ENCODE measurements around the gene RAP1A. TPM values are rescaled to one million over a fixed set of nuclear protein-coding genes. Genes with fewer than 3 reads are reported as not detected.

RAP1A gene
- total RNA-seq, 1 experiment from 2014 or later = 50.9 TPM

DNA sequence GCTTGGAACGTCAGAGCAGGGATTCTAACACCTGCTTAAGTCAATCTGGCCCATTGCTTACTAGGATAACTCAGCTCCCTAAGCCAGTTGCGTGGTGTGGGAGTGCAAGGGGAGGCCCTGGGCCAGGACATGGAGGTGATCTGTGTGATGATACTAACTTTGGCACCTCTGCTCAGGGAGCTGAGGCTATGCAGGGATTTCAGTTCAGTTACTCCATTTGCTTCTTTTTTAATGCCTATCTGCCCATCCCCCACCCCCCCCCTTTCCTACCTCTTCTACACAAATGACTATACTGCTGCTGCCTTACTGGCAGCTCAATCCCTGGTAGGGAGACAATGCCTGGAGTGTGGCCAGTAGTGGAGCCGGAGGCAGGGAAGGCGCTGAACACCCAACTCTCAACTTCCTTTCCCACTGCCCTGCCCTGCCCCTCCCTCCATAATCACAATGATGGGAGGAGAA, 100.1 kb downstream of the RAP1A start:
- CTCF ChIA-PET = no interaction called here
- no peak for DNase-seq (ENCODE audit: low spot score)

GRCh38 chr1:111720274-111720976, 100.8 kb downstream of the RAP1A start:
- Histone ChIP-seq H3K9me3 (ENCODE audit: low read depth, low read length, poor library complexity, severe bottlenecking) (no peaks in the 10 kb centered on the region), H3K27ac (ENCODE audit: low read depth, low read length, poor library complexity, severe bottlenecking) (no peak overlapping the region), H3K27me3 (replicated peaks; ENCODE audit: insufficient read depth, low read depth, low read length, poor library complexity) (no peaks in the 10 kb centered on the region), H3K4me3 (ENCODE audit: low read depth, low read length, poor library complexity, severe bottlenecking) (no peak overlapping the region), H3K36me3 (ENCODE audit: insufficient read depth, low read length, poor library complexity, severe bottlenecking) (no peaks in the 10 kb centered on the region), H3K4me1 (ENCODE audit: insufficient read depth, low read length, poor library complexity, severe bottlenecking) (peaks cover 7% of the 10 kb centered on the region)
- DNase-seq (ENCODE audit: low spot score) = no peak
- TF ChIP-seq, protein P1, sequence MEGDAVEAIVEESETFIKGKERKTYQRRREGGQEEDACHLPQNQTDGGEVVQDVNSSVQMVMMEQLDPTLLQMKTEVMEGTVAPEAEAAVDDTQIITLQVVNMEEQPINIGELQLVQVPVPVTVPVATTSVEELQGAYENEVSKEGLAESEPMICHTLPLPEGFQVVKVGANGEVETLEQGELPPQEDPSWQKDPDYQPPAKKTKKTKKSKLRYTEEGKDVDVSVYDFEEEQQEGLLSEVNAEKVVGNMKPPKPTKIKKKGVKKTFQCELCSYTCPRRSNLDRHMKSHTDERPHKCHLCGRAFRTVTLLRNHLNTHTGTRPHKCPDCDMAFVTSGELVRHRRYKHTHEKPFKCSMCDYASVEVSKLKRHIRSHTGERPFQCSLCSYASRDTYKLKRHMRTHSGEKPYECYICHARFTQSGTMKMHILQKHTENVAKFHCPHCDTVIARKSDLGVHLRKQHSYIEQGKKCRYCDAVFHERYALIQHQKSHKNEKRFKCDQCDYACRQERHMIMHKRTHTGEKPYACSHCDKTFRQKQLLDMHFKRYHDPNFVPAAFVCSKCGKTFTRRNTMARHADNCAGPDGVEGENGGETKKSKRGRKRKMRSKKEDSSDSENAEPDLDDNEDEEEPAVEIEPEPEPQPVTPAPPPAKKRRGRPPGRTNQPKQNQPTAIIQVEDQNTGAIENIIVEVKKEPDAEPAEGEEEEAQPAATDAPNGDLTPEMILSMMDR (conservative IDR thresholded peaks at IDR 0.05; ENCODE audit: low read depth, low read length) = no peak
- no peak for TF ChIP-seq EZH2 (IDR thresholded peaks at IDR 0.05; ENCODE audit: borderline replicate concordance, low read depth, low read length, poor library complexity, severe bottlenecking)
- ChIA-PET POLR2A (ENCODE audit: low non-redundant PET) (no interaction called here), CTCF (no interaction called here)
- no TSS peak for BruUV-seq (replicated peaks)
- intact Hi-C loops (cut with micrococcal nuclease; ENCODE audit: unreplicated experiment) = loop anchor here (1.0 kb wide), 1 partner anchor 13 kb away; no protein-coding TSS in a partner anchor

More for the DNA sequence above, 100.1 kb downstream of the RAP1A start:
- H3K4me3 ChIP-seq (ENCODE audit: low read depth, low read length, poor library complexity, severe bottlenecking) = no peak overlapping the region
- H3K27ac ChIP-seq (ENCODE audit: low read depth, low read length, poor library complexity, severe bottlenecking) = no peak overlapping the region
- intact Hi-C loops (cut with micrococcal nuclease; ENCODE audit: unreplicated experiment) = loop anchor here (1.0 kb wide), 1 partner anchor 14 kb away; no protein-coding TSS in a partner anchor
- H3K4me1 ChIP-seq (ENCODE audit: insufficient read depth, low read length, poor library complexity, severe bottlenecking) = no peaks in the 10 kb centered on the region
- no peaks in the 10 kb centered on the region for H3K9me3 ChIP-seq (ENCODE audit: low read depth, low read length, poor library complexity, severe bottlenecking)
- TF ChIP-seq, protein P1 (conservative IDR thresholded peaks at IDR 0.05; ENCODE audit: low read depth, low read length) = no peak
- TF ChIP-seq EZH2 (IDR thresholded peaks at IDR 0.05; ENCODE audit: borderline replicate concordance, low read depth, low read length, poor library complexity, severe bottlenecking) = no peak
- H3K27me3 ChIP-seq (replicated peaks; ENCODE audit: insufficient read depth, low read depth, low read length, poor library complexity) = no peaks in the 10 kb centered on the region
- no TSS peak for BruUV-seq (replicated peaks)
- H3K36me3 ChIP-seq (ENCODE audit: insufficient read depth, low read length, poor library complexity, severe bottlenecking) = no peaks in the 10 kb centered on the region
- POLR2A ChIA-PET (ENCODE audit: low non-redundant PET) = no interaction called here

GRCh38 chr1:111720977-111721786, 101.6 kb downstream of the RAP1A start:
- Histone ChIP-seq H3K27ac (ENCODE audit: low read depth, low read length, poor library complexity, severe bottlenecking) (no peak overlapping the region), H3K9me3 (ENCODE audit: low read depth, low read length, poor library complexity, severe bottlenecking) (no peaks in the 10 kb centered on the region), H3K4me3 (ENCODE audit: low read depth, low read length, poor library complexity, severe bottlenecking) (no peak overlapping the region), H3K4me1 (ENCODE audit: insufficient read depth, low read length, poor library complexity, severe bottlenecking) (peaks cover 8% of the 10 kb centered on the region), H3K27me3 (replicated peaks; ENCODE audit: insufficient read depth, low read depth, low read length, poor library complexity) (no peaks in the 10 kb centered on the region), H3K36me3 (ENCODE audit: insufficient read depth, low read length, poor library complexity, severe bottlenecking) (no peaks in the 10 kb centered on the region)
- BruUV-seq (replicated peaks) = no TSS peak
- intact Hi-C loops (cut with micrococcal nuclease; ENCODE audit: unreplicated experiment) = loop anchor here (1.0 kb wide), 1 partner anchor 12 kb away; no protein-coding TSS in a partner anchor
- DNase-seq (ENCODE audit: low spot score) = no peak
- CTCF ChIA-PET = no interaction called here
- POLR2A ChIA-PET (ENCODE audit: low non-redundant PET) = no interaction called here
- TF ChIP-seq, protein P1 (conservative IDR thresholded peaks at IDR 0.05; ENCODE audit: low read depth, low read length) = no peak
- TF ChIP-seq EZH2 (IDR thresholded peaks at IDR 0.05; ENCODE audit: borderline replicate concordance, low read depth, low read length, poor library complexity, severe bottlenecking) = no peak

Data from A673 (cell line).